Adrenal gland (tissue), 12 donors: ENCODE data around the gene ATP4B. TPM values are rescaled to one million over a fixed set of nuclear protein-coding genes. Genes with fewer than 3 reads are reported as not detected.

Source experiments
- DNase-seq, 7 donors: peaks; one replicate each; pipeline ENCODE4 v3.0.0-alpha.2; 2019 to 2020
- H3K27ac ChIP-seq, 5 donors: fragments of 200-600 bp; sonication (generic) in 4 of 5; 1 replicate in 3 of 5; 2 replicates in 2 of 5; pipeline versions ENCODE4 v1.5.1 to v1.8.0; 2016 to 2020; ENCODE audit warnings: mild to moderate bottlenecking in 1 of 5
- H3K27me3 ChIP-seq: fragments of 200-600 bp; 2 replicates; pipeline ENCODE4 v1.8.0; 2021
- H3K36me3 ChIP-seq, 2 donors: fragments of 200-600 bp; replicated peaks in 1 of 2; 1 replicate in 1 of 2; 2 replicates in 1 of 2; pipeline versions ENCODE4 v1.5.1 to v1.8.0; 2018 to 2022
- H3K4me1 ChIP-seq, 2 donors: fragments of 200-600 bp; replicated peaks in 1 of 2; 1 replicate in 1 of 2; 2 replicates in 1 of 2; pipeline versions ENCODE4 v1.5.1 to v1.8.0; 2018 to 2021
- H3K4me3 ChIP-seq, 4 donors: fragments of 200-600 bp; sonication (generic) in 3 of 4; one replicate each; pipeline ENCODE4 v1.5.1; 2016 to 2018
- H3K9me3 ChIP-seq, 3 donors: fragments of 200-600 bp; sonication (generic) in 1 of 3; replicated peaks in 1 of 3; 1 replicate in 2 of 3; 2 replicates in 1 of 3; pipeline versions ENCODE4 v1.5.1 to v1.8.0; 2016 to 2021
- CTCF ChIP-seq, 6 experiments: fragments of 450-650 bp in 4 of 6; fragments of 200-600 bp in 2 of 6; sonication (generic) in 1 of 6; IDR thresholded peaks; 1 replicate in 5 of 6; 2 replicates in 1 of 6; pipeline versions ENCODE4 v1.5.1 to v1.8.0; 2016 to 2021; ENCODE audit warnings: antibody characterized with exemption in 6 of 6, mild to moderate bottlenecking in 2 of 6, moderate library complexity in 1 of 6
- POLR2A ChIP-seq, 2 donors: fragments of 450-650 bp; IDR thresholded peaks; one replicate each; pipeline ENCODE4 v1.6.1; 2017; ENCODE audit warnings: antibody characterized with exemption in 2 of 2, mild to moderate bottlenecking in 2 of 2, moderate library complexity in 1 of 2
- WGBS, 4 donors: extraction: QIAGEN DNeasy Blood & Tissue Kit in 2 of 4; methylation state at CpG; one replicate each; pipeline versions ENCODE4 v1.1.5 to v1.1.7; 2013 to 2017; 5-methylcytosine and 5-hydroxymethylcytosine counted together
- intact Hi-C, 2 donors: fragments of 100-400 bp; cut with DNase I; formaldehyde crosslinking; loops; one replicate each; pipeline versions ENCODE4 v1.14.1 to v1.15.0; 2022 to 2023
- polyA plus RNA-seq, 3 donors: library from polyadenylated mRNA; stranded (reverse); fragments of 200-250 nt in 2 of 3; fragments of 350-450 nt in 1 of 3; fragmentation: Illumina TruSeq in 1 of 3; extraction: RNeasy Lipid Tissue Mini Kit (QIAGEN cat#74804) in 1 of 3; gene quantifications; one replicate each; pipeline ENCODE4 v1.2.3, GENCODE V29; 2013 to 2014
- total RNA-seq, 9 donors: library from RNA; depleted of rRNA in 4 of 9; stranded (reverse); fragments of >200 nt in 4 of 9; fragments of 120-200 nt in 1 of 9; fragmentation: NEBNext Ultra II Directional in 1 of 9; extraction: Animal tissue kit (Norgen Biotek cat#: 25700) in 1 of 9; gene quantifications; one replicate each; pipeline versions ENCODE4 v1.1.0 to v1.2.4, GENCODE V29; 2013 to 2023
- donor health status: healthy with polysubstance abuse.
- donor health status: Bipolar disorder and iron deficiency.
- donor health status: DM: yes; HTN: yes; CAD: no.
- donor health status: DM: no; HTN: no; CAD: no.
- donor health status: DM: no; HTN: no; CAD: no.
- donor health status: DM: yes; HTN: yes; CAD: no.

Gene ATP4B
- total and polyA plus RNA-seq, 12 donors = 0.17 TPM; not detected in 11

DNA sequence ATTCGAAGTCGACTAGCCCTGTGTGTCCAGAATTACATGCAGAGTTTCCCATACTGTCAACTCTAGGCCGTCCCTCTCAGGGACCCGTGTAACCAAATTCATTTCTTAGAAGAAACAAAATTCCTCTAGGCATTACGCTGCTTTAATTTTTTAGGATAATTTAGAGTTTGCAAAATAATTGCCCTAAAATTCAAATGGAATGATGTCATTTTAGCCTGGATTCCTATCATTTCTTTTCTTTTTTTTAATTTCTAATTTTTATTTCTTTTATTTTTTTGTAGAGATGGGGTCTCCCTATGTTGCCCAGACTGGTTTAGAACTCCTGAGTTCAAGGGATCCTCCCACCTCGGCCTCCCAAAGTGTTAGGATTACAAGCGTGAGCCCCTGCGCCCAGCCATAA is 1.3 kb upstream of the ATP4B start:
- H3K36me3 ChIP-seq = no peaks in the 10 kb centered on the region
- TF ChIP-seq POLR2A (IDR thresholded peaks at IDR 0.05) (no peak), CTCF (IDR thresholded peaks at IDR 0.05) (no peak)
- no peak overlapping the region for H3K4me3 ChIP-seq
- peaks cover 0 to 9% (median 0%) of the 10 kb centered on the region in 3 donors for H3K9me3 ChIP-seq
- no peaks in the 10 kb centered on the region for H3K27me3 ChIP-seq
- no peak overlapping the region for H3K27ac ChIP-seq
- WGBS, 4 donors = 85 to 94% (median 88%) methylated on average over 8 of the region's 8 CpGs
- DNase-seq = peak in 1 of 7 donors; percentile 2
- H3K4me1 ChIP-seq = no peaks in the 10 kb centered on the region
- intact Hi-C loops = no loop called here

DNA sequence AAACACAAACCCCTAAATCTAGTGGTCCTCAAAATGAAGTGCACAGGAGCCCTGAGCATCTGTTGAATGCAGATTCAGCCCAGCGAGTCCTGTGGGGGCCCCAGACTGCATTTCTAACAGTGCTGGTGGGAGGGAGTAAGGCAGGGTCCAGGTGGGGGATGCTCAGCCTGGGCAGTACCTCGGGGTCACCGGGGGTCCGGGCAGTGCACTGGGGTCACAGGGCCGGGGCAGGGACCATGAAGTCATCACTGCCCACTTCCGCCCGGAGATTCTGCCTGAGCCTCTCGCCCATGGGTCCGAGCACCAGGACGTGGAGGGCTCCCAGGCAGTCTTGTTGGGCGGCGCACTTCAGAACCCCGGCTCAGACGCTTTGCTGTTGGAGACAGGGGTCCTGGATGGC is 838 bp upstream of the ATP4B start:
- Histone ChIP-seq H3K36me3 (no peaks in the 10 kb centered on the region), H3K27ac (no peak overlapping the region), H3K9me3 (peaks cover 0 to 9% (median 0%) of the 10 kb centered on the region in 3 donors), H3K27me3 (no peaks in the 10 kb centered on the region), H3K4me1 (no peaks in the 10 kb centered on the region), H3K4me3 (no peak overlapping the region)
- intact Hi-C loops = no loop called here
- DNase-seq = peak in 2 of 7 donors; percentile 3 to 8
- no peak for TF ChIP-seq POLR2A (IDR thresholded peaks at IDR 0.05)
- TF ChIP-seq CTCF (IDR thresholded peaks at IDR 0.05) = no peak
- WGBS, 4 donors = 72 to 80% (median 77%) methylated on average over 1 to 14 of the region's 14 CpGs

GRCh38 chr13:113656831-113657671 is 947 bp downstream of the ATP4B start:
- intact Hi-C loops = no loop called here
- Histone ChIP-seq H3K36me3 (no peaks in the 10 kb centered on the region), H3K4me1 (no peaks in the 10 kb centered on the region), H3K4me3 (no peak overlapping the region), H3K9me3 (peaks cover 0 to 9% (median 0%) of the 10 kb centered on the region in 3 donors), H3K27ac (no peak overlapping the region), H3K27me3 (no peaks in the 10 kb centered on the region)
- 78 to 94% (median 83%) methylated on average over 12 to 42 of the region's 42 CpGs for WGBS, 4 donors
- peak in 2 of 7 donors; percentile 6 to 9 for DNase-seq
- TF ChIP-seq CTCF (IDR thresholded peaks at IDR 0.05) (no peak), POLR2A (IDR thresholded peaks at IDR 0.05) (no peak)

DNA sequence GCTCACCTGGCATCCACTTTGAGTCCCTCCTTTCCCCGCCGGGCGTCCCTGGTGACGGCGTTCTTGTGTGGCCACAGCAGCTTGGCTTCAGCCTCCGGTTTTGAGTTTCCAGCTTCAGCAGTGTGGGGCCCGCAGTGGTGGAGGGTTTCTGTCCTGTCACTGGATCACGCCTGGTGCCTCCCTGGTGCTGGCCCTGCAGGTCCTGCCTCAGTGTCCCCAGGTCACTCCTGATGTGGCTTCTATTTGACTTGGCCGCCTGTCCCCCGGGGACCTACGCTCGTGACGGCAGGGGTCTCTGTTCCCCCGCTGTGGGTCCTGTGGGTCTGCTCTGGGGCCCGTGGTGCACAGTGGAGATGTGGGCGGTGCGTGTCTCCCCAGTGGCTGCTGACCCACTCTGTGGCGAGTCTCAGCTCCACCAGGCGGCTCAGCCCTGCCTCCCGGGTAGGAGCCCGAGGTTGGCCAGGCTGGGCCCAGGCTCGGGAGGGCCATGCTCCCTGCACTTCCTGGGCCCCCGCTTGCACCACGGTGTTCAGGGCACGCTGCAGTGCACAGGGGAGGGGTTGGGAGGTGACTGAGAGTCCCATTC is 1.9 kb downstream of the ATP4B start:
- WGBS, 4 donors = 88 to 100% (median 89%) methylated on average over 5 to 25 of the region's 25 CpGs
- Histone ChIP-seq H3K9me3 (peaks cover 0 to 4% (median 0%) of the 10 kb centered on the region in 3 donors), H3K27me3 (no peaks in the 10 kb centered on the region), H3K4me3 (no peak overlapping the region), H3K27ac (no peak overlapping the region), H3K36me3 (no peaks in the 10 kb centered on the region), H3K4me1 (no peaks in the 10 kb centered on the region)
- TF ChIP-seq CTCF (IDR thresholded peaks at IDR 0.05) = no peak
- no peak for TF ChIP-seq POLR2A (IDR thresholded peaks at IDR 0.05)
- intact Hi-C loops = no loop called here
- DNase-seq = peak in 2 of 7 donors; percentile 1 to 12
